ENCODE results near the gene GDI2.
"Not testable (repeated sequence)": the region's sequence is repeated elsewhere in the genome, so short reads cannot be mapped to it uniquely, and the experiment has no call there.

The GDI2 gene

DNA sequence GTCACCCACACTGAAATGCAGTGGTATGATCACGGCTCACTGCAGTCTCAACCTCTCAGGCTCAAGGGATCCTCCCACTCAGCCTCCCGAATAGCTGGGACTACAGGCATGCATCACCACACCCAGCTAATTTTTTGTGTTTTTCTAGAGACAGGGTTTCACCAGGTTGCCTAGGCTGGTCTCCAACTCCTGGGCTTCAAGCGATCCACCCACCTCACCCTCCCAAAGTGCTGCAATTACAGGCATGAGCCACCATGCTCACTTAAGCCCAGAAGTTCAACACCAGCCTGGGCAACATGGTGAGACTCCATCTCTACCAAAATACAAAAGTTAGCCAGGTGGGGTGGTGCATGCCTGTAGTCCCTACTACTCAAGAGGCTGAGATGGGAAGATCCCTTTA is 33.5 kb downstream of the GDI2 start:
- no peak for DNase-seq

DNA sequence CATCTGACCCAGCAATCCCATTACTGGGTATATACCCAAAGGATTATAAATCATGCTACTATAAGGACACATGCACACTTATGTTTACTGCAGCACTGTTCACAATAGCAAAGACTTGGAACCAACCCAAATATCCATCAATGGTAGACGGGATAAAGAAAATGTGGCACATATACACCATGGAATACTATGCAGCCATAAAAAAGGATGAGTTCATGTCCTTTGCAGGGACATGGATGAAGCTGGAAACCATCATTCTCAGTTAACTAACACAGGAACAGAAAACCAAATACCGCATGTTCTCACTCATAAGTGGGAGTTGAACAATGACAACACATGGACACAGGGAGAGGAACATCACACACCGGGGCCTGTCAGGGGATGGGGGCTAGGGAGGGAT is 35.5 kb downstream of the GDI2 start:
- not testable (repeated sequence) for DNase-seq

DNA sequence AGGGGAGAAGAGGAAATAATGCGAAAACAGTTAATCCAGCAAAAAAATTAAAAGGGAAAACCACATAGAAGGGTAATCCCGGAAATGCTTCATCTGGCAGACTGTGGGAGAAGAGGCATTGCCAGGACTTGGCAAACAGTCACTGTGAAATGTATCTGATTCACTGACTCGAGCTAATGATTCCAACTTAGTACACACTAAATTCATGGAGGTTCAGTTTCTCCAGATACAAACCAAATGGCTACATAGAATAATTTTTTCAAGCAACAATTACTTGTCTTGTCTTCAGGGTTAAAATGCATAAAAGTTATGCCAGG is 36.4 kb downstream of the GDI2 start:
- no peak for DNase-seq

DNA sequence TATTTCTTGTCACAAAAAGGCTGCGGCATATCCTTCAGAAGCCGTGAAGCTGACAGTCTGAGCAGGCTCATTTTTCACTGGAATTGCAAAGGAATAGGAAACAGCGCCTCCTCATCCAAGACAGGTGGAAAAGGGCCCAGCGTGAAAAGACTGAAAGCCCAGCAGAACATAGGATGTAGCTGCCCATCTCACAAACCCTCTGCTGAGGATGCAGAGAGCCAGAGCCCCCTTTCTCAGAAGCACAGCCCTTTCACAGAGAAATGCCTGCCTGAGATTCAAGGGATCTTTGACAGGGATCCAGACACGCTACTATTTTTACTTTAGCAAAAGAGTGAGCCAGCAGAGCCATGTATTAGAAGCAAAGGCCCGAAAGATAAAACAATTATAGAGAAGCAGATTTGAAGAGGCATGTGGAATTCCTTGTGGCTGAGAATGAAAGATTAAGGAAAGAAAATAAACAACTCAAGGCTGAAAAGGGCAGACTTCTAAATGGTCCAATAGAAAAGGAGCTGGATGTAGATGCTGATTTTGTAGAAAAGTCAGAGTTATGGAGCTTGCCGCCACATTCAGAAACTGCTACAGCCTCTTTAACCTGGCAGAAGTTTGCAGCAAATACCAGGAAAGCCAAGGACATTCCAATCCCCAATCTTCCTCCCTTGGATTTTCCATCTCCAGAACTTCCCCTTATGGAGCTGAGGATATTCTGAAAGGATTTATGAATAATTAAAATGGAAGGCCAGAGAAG is 36.9 kb downstream of the GDI2 start:
- DNase-seq: no peak

DNA sequence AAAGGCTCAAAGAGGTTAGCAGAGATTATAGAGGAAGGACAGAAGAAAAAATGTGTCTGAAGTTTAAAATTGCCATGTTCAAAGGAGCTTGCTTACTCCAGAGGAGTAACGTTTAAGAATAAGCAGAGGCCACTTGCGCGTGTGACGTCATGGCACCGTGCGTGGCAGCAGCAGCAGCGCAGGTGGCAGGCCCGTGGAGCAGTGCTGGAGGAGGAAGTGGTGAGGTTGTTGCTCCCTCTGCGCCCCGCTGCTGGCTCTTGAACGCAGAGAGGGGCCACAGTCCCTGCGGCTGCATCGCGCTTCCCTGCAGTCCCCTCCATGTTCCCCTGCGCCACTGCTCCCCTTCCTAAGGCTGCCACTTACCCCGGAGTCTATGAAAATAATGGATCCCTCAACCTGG is 37.5 kb downstream of the GDI2 start:
- DNase-seq: peak; percentile 84

DNA sequence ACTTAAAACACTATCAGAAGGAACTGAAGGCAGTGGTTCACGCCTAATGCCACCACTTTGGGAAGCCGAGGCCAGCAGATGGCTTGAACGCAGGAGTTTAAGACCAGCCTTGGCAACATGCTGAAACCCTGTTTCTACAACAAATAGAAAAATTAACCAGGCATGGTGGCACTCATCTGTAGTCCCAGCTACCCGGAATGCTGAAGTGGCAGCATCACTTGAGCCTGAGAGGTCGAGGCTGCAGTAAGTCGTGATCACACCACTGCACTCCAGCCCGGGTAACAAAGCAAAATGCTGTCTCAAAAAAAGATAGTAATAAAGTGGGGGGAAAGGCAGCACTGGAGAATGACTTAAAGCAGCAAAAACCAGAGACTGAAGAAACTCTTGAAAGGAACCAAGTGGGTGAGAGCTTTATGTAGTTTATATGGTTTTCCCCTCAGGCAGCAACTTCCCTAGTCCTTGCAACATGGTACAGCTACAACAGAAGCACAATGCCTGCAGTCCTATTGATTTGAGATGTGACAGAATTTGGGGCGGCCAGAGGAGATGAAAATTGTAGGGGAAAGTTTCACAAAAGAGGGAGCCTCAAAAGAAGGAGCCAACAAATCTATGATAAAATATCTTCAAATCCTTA is 38.1 kb downstream of the GDI2 start:
- no peak for DNase-seq

DNA sequence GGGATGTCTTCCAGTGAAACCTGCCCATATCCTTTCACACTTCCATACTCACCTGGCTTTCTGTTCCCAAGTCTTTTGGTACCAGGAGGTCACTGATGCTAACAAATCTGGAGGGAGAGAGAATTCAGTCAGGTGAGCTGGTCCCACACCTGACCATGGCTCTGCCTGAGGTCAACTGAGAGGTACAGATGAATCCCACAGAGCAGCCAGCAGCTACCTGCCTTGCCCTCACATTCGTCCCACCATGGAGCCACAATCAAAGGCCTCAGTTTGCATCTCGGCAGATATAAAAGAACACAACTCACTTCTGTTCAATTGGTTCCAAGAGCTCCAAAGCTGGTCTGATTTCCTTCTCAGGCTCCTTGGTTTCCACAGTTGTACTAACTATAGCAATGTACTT is 47.0 kb downstream of the GDI2 start:
- DNase-seq: no peak

DNA sequence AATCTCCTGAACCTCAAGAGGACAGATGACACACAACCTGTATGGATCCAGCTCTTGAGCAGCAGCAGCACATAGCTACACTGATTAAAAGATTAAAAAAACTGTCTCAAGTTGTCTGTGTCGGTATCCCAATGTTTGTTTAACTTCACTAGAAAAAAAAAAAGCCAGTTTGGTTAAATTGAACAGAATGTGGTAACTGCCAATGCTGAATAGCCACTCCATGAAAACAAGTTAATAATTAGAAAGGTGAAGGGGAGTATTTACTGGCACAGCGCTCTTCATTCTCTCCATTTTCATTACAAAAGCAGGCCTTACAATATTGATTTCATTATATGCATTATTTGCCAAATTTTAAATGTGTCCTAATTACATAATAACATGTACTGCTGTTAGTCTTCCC is 47.6 kb downstream of the GDI2 start:
- no peak for DNase-seq

DNA sequence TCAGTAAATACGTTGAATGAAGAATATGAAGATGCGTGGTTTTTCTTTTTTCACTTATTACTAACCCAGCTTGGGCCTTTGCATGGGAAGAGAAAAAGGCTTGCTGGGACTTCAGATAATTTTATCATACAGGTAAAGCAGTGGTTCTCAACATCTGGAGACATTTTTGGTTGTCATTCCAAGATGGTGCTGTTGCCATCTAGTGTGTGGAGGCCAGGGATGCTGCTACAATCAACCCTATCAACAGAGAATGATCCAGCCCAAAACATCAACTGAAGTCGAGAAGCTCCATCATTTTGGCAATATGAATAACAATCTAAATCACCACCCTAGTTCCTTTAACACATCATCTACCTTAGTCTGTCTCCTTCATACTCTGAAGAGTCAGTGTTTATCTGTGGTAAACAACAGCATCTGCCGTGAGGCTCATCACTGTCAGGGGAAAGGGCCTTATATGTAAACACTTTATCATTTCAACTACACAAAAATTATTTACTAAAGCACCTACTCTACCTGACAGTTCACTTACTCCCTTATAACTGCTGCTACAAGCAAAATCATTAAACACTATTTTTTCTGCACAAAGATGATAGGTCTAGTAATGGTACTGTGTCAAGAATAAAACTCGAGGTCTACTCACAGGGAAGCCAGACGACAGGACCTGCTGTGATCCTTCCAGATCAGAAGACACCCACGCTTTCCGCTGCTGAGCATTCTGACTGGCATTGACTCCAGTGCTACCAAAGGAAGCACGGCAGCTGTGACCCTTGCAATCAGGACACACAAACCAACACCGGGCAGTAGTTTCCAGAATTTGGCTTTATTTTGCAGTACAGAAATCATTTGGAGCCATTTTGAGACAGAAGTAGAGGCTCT is 48.6 kb downstream of the GDI2 start:
- DNase-seq: no peak

DNA sequence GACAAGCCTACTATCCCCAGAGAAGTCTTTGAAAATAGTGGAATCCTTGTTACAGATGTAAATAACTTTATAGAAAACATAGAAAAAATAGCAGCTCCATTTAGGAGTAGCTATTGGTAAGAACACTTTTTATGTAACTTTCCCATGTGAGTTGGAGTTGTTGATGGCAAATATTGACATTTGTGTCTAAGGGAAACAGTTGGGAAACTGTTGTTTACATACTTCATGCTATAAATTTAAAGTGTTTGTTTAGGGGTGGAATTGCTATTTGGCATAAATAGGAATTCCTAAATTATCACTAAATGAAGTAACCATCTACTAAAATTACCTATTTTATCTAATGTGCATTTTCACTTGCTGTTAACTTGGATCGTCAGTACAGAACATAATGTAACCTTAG is 50.7 kb downstream of the GDI2 start:
- no peak for DNase-seq

DNA sequence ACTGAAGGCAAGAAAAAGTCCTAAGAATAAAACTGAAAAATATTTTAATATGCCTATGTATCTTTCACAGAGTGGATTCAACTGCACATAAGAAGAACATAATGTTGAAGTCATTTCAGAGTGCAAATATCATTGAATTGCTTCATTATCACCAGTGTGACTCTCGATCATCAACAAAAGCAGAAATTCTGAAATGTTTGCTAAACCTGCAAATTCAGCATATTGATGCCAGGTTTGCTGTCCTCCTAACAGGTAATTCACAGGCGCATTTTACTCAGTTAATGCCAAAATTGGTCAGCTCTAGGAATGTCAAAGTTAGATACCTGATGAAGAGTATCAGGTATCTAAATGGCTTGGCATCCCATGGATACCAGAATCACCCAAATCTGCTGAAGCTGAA is 52.0 kb downstream of the GDI2 start:
- DNase-seq: no peak

DNA sequence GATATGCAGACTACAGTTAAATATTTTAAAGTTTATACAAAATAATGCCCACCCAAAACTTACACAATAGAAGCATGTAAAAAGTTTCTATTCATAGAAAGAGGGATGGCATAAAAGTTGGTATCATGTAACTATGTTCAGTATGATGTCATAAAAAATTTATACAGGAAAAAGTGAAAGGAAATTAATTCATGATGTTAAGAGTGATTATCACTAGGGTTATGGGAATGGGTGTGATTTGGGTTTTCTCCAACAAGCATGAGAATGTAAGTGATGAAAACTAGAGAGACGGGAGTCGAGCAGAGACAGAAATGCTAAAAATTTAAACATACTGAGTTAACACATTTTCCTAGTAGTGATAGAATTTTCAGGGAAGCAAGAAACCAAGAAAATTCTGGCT is 52.7 kb downstream of the GDI2 start:
- DNase-seq: no peak

DNA sequence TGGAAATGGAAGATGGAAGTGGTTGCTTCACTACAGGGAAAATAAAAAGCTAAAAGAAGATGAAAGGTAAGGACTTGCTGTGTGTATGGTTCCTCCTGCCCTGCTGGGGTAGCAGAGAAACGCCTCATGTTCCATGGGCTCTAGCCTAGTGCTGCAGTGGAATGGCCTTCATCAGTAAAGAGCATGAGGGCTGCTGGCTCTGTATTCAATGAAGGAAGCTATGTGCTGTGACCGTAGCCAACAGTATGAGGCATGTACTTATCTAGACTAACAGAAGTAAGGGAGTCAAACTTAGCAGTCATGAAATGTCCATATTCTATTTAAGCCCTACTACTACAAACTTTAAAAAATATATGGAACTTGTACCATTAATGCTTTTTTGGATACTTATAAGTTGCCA is 54.3 kb downstream of the GDI2 start:
- DNase-seq: no peak

DNA sequence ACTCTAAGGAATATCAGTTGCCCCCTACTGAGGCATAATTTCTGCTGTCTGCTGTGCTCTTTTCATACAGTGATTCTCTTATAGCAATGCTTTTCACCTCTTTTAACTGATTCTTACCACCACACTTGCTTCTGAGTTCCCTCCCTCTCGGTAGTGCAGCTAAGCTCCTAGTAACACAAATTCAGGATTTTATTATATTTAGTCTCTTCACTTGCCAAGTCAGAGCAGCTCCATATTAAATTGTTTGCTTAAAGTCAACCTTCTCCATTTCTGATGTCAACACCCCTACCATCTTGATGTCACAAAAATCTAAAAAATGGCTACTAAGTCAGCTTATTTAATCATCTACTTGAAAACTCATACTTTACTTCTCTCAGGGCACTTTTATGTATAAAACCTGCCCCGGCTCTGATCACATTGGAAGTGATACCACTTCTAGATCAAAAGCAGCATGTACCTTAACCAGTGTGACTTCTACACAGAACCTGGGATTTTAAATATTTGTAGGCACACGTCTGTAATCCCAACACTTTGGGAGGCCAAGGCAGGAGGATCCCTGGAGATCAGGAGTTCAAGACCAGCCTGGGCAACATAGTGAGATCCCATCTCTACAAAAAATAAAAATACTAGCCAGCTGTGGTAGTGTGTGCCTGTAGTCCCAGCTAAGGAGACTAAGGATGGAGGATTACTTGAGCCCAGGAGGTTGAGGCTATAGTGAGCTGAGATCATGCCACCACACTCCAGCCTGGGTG is 55.3 kb downstream of the GDI2 start:
- no peak for DNase-seq

DNA sequence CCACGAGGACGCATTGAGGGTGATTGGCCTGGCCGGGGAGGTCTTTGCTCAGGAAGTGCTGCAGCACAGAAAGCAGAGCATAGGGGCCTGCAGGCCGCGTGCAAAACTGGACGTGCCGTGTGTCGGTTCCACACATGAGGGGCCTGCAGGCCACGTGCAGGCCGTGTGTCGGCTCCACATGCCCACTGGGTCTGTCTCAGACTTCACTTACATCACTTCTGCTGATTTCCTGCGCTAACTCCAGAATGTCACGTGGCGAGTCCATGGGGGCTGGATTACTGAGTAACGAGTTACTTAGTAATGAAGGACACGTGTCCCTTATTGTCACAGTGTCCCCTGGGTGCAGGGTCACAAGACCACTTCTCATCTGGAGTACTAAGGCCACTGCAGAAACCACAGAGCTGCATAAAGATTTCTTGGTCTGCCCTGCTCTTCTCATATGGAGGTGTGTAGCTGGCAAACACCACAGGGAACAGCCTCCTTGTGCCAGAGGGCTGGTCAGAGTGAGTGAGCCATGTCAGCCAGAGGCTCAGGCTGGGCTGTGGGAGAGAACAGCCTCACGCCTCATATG is 60.8 kb downstream of the GDI2 start:
- DNase-seq: no peak

DNA sequence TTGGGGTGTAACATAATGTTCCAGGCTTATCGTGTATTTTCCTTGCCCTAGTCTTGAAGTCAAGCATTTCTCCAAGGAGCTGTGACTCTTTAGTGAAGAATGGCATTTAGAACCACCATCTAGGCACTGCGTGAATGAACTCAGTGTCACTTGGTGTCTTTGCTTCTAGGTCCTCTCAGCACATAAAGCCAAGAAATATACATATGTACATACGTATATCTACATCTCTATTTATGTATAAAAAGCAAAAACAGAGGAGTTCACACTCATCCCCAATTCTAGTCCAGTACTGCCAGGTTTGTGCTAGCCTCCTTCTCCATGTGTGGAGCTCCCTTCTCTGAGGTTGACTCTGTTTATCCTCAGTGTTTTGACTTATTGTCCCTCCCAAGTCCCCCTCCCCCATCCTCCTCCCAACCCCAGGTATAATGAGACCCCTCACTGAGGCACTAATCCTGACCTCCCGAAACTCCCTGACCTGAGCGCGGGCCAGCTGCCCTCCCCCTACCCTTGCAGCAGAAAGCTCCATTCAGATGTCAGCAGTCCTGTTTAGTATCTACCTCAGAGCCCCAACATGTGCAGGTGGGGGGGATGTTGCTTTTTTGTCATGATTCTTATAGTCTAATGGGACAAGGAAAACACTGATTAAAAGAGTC is 61.5 kb downstream of the GDI2 start:
- no peak for DNase-seq

DNA sequence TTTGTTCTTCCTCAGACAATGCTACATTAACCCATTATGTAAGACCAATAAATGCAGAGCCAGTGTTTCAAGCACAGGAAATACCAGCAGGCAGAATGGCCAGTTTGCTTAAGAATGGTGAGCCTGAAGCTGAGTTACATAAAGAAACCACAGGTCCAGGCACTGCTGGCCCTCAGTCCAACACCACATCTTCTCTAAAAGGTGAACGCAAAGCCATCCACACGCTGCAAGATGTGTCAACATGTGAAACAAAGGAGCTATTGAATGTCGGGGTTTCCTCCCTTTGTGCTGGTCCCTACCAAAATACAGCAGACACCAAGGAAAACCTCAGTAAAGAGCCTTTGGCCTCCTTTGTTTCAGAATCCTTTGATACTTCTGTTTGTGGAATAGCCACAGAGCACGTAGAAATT is 64.8 kb downstream of the GDI2 start:
- DNase-seq: no peak

DNA sequence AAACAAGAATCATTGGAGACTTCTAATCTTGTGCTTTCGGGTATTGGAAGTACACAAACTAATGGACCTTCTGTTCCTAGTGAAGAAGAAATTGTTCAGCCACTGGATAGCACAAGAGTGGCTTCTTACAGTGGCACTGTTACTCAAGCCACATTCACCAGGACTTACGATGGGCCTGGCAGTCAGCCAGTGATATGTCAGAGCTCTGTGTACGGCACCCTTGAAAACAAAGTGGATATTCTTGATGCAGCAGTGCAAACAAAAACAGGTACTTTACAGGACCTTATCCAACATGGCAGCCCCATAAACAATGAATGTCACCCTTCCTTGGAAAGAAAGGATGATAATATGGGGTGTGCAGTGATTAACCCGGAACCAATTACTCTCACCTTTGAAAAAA is 67.0 kb downstream of the GDI2 start:
- DNase-seq: no peak

DNA sequence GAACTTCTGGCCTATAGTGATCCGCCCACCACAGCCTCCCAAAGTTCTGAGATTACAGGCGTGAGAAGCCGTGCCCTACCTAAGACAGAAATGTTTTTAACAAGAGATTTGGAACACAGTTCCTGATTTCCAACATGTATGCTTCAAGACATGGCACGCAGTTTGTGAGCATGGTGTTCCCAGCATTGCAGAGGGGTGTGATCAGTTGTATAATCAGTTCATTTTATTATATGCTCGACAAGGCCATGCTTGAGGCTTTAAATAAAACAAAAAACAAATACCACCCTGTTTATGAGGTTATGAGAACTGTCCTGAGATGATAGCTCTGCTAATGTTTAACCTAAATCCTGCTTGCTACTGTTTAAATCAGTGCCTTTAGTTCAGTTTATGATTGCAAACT is 68.4 kb downstream of the GDI2 start:
- no peak for DNase-seq

DNA sequence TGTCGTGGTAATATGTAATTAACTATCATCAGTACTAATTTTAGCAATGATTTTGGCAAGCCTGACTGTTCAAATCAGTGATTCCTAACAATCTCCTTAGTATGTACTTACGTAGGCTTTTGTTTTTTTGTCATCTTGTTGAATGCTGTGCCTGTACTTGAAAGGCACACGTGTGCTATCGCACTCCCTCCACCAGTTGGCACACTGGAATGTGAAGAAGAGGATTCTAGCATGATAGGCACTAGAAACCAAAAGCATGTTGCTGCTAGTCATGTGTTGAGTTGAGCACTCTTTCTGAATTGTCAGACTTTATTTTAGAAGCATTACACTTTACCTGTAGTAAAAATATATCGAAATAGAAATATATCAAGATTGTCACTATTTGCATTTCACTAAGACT is 69.5 kb downstream of the GDI2 start:
- no peak for DNase-seq

DNA sequence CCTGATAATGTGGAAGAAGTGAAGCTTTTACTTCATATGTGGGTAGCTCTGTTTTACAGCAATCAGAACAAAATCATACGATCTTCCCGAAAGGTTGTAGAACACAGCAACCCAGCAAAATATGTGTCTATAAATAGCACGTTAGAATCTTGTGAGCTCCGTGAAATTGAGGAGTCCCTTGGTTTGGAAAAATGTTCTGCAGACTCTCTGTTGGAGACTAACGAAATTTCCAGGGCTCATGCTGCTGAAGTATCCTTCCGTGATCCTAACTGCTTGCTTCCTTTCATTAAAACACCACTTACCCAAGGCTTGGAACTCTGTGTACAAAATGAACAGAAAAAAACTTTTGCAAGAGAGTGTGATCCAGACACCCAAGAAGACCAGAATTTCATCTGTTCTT is 71.1 kb downstream of the GDI2 start:
- DNase-seq: no peak

DNA sequence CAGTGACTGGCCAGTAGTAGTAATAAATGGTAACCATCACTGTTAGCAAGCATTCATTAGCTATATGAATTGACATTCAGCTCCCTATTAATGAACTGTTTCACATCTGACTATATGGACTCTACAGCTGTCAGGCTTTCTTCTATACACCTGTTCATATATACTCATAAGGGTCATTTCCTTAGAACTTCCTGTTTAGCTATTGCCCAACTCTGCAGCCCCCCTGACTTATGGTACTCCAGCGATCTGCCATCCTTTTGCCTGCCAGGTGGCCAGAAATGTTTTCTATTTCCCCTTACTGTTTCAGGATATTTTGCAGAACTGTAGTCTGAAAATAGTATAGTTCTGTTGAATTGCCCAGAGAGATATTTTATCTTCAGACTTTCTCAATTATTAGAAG is 72.0 kb downstream of the GDI2 start:
- DNase-seq: no peak

DNA sequence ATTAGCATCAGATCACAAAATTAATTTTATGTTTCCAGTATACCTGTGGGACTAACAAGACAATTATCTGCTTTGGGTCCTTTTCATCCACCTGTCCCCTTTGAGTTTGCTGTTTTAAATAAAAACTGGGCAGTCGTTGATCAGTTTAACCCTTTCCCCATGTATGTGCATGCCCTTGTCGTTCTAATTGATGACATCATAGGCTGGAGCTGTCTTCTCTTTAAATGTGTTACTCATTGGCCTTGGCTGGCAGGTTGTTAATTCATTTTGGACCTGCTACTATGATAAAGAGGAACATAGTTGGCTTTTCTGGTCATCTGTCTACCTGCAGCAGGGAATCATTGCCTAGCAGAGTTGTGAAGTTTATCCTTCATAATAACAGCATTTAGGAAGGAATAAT is 74.8 kb downstream of the GDI2 start:
- DNase-seq: no peak

Data from activated T-cell treated with anti-CD3 and anti-CD28 coated beads, Interleukin-2, amount 50 U/mL, for 1 hour (primary cell).